Transverse colon (tissue), 4 donors: ENCODE data around the gene ANO4. TPM values are rescaled to one million over a fixed set of nuclear protein-coding genes. Genes with fewer than 3 reads are reported as not detected.

ENCODE experiments used
- DNase-seq: peaks from one replicate; pipeline ENCODE4 v3.0.0-alpha.2; 2019
- H3K27ac ChIP-seq, 4 donors: fragments of 200-600 bp; sonication (generic); 2 replicates each; pipeline ENCODE4 v1.5.1; 2016 to 2018; ENCODE audit warnings: inconsistent platforms in 4 of 4
- H3K27me3 ChIP-seq: fragments of 200-600 bp; sonication (generic); 2 replicates; pipeline ENCODE4 v1.5.1; 2017; ENCODE audit warnings: inconsistent platforms
- H3K36me3 ChIP-seq, 4 donors: fragments of 200-600 bp; sonication (generic); 2 replicates each; pipeline ENCODE4 v1.5.1; 2017 to 2019; ENCODE audit warnings: inconsistent platforms in 4 of 4
- H3K4me1 ChIP-seq, 4 donors: fragments of 200-600 bp; sonication (generic); 2 replicates each; pipeline ENCODE4 v1.5.1; 2017 to 2020; ENCODE audit warnings: inconsistent platforms in 4 of 4
- H3K4me3 ChIP-seq, 4 donors: fragments of 200-600 bp; sonication (generic); 1 replicate in 1 of 4; 2 replicates in 3 of 4; pipeline versions ENCODE4 v1.5.1 to v1.6.1; 2017 to 2019; ENCODE audit warnings: inconsistent platforms in 4 of 4
- H3K9me3 ChIP-seq, 2 donors: fragments of 200-600 bp; sonication (generic); 2 replicates each; pipeline ENCODE4 v1.5.1; 2017 to 2019; ENCODE audit warnings: inconsistent platforms in 2 of 2
- EP300 ChIP-seq: sonication (generic); formaldehyde crosslinking; IDR thresholded peaks from one replicate; pipeline ENCODE4 v1.6.1; 2017; ENCODE audit warnings: antibody characterized with exemption, low read depth
- POLR2A ChIP-seq: fragments of 450-650 bp; IDR thresholded peaks from one replicate; pipeline ENCODE4 v1.6.1; 2016; ENCODE audit warnings: antibody characterized with exemption, mild to moderate bottlenecking, moderate library complexity
- POLR2AphosphoS5 ChIP-seq, 3 donors: sonication (generic); formaldehyde crosslinking; IDR thresholded peaks; one replicate each; pipeline ENCODE4 v1.6.1; 2016; ENCODE audit warnings: antibody characterized with exemption in 3 of 3
- WGBS, 2 donors: methylation state at CpG; one replicate each; pipeline ENCODE4 v1.1.5; 2018; ENCODE audit warnings: low coverage in 1 of 2; 5-methylcytosine and 5-hydroxymethylcytosine counted together
- in situ Hi-C, 4 donors: fragments of 200-750 bp; cut with MboI; loops; one replicate each; pipeline versions ENCODE4 v1.15.0 to v1.15.1; 2017; ENCODE audit warnings: low sequenced_read_pairs in 3 of 4, low pct_ligation_motif_present in 1 of 4, low pct_unique_long_range_greater_than_20kb in 1 of 4
- intact Hi-C: fragments of 100-400 bp; cut with DNase I; formaldehyde crosslinking; loops from one replicate; pipeline ENCODE4 v1.15.1; 2023; ENCODE audit warnings: low total_unique reads
- total RNA-seq, 4 donors: library from RNA; depleted of rRNA; stranded (reverse); fragments of >200 nt; gene quantifications; one replicate each; pipeline ENCODE4 v1.1.0, GENCODE V29; 2016
- TF ChIP-seq, protein P1 (sequence below), 5 experiments: fragments of 200-600 bp in 3 of 5; fragments of 450-650 bp in 2 of 5; sonication (generic) in 3 of 5; IDR thresholded peaks; 1 replicate in 2 of 5; 2 replicates in 3 of 5; pipeline ENCODE4 v1.5.1; 2016 to 2017; ENCODE audit warnings: antibody characterized with exemption in 5 of 5, inconsistent platforms in 3 of 5, mild to moderate bottlenecking in 2 of 5, moderate library complexity in 1 of 5

ANO4 gene
- total RNA-seq, 4 donors from 2014 or later: 0.14 TPM; not detected in 3

DNA sequence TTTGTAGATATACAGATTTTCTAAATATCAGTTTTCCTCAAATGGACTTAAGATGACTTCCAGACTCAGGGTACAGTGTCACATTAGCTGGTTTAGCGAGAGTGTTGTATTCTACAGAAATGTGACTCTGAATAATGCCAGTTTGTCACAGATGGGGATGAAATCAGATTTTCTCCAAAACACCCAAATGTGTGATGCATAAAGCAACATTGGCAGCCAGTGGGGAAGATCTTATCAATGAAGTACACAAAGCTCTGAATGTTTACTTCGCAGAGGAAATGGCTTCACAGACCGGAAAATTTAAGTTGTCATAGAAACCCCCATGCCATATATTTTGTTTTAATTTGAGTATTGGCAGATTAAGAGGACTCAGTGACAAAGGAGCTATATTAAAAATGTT is 29.9 kb downstream of the ANO4 start:
- intact Hi-C loops: no loop called here
- TF ChIP-seq POLR2AphosphoS5 (IDR thresholded peaks at IDR 0.05) (no peak), EP300 (no peak), POLR2A (no peak)
- TF ChIP-seq, protein P1, sequence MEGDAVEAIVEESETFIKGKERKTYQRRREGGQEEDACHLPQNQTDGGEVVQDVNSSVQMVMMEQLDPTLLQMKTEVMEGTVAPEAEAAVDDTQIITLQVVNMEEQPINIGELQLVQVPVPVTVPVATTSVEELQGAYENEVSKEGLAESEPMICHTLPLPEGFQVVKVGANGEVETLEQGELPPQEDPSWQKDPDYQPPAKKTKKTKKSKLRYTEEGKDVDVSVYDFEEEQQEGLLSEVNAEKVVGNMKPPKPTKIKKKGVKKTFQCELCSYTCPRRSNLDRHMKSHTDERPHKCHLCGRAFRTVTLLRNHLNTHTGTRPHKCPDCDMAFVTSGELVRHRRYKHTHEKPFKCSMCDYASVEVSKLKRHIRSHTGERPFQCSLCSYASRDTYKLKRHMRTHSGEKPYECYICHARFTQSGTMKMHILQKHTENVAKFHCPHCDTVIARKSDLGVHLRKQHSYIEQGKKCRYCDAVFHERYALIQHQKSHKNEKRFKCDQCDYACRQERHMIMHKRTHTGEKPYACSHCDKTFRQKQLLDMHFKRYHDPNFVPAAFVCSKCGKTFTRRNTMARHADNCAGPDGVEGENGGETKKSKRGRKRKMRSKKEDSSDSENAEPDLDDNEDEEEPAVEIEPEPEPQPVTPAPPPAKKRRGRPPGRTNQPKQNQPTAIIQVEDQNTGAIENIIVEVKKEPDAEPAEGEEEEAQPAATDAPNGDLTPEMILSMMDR (IDR thresholded peaks at IDR 0.05): no peak
- Histone ChIP-seq H3K9me3 (no peaks in the 10 kb centered on the region), H3K36me3 (no peaks in the 10 kb centered on the region), H3K4me1 (no peaks in the 10 kb centered on the region), H3K4me3 (no peak overlapping the region), H3K27me3 (no peaks in the 10 kb centered on the region), H3K27ac (no peak overlapping the region)
- in situ Hi-C loops: no loop called here
- WGBS, 2 donors: 71 to 74% methylated on average over 3 of the region's 3 CpGs
- DNase-seq: no peak

GRCh38 chr12:100826323-100826722 is 31.7 kb downstream of the ANO4 start:
- intact Hi-C loops: no loop called here
- in situ Hi-C loops: no loop called here
- no peak for TF ChIP-seq POLR2A
- TF ChIP-seq, protein P1 (IDR thresholded peaks at IDR 0.05): no peak
- no peak for TF ChIP-seq POLR2AphosphoS5 (IDR thresholded peaks at IDR 0.05)
- TF ChIP-seq EP300: no peak

DNA sequence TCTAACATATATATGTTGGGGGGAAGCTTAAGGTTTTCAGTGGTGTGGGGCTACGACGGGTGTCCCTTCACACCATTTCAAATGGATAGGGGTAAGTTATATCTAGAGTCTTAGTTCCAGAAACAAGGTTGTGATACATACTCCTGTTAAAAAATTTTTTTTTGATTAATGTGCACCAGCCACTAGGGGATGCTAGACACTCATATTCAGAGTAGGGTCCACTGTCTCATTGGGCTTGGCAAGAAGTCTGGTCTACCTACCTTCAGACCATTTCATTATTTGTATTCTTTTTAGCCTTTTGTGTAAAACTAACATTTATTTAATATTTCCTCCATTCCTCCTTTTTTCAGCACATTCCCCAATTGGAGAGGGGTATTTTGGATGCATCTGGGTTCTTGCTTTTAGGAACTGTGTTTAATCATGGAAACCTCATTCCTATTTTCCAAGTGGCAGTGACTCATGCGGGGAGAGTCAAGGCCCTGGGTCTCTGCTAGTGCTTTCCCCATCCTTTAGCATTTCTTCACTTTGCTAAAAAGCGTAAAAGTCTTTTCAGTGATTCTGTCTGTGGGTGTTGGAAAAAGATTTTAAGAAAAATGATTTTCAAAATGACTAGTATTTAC is 33.4 kb downstream of the ANO4 start:
- H3K27ac ChIP-seq: no peak overlapping the region
- no peak overlapping the region for H3K4me3 ChIP-seq
- H3K9me3 ChIP-seq: no peaks in the 10 kb centered on the region
- no peaks in the 10 kb centered on the region for H3K4me1 ChIP-seq
- TF ChIP-seq, protein P1 (IDR thresholded peaks at IDR 0.05): peak; percentile 52 to 67 (median 61)
- no peak for TF ChIP-seq POLR2A
- no peaks in the 10 kb centered on the region for H3K36me3 ChIP-seq
- WGBS, 2 donors: 49 to 90% methylated on average over 2 to 4 of the region's 4 CpGs
- H3K27me3 ChIP-seq: no peaks in the 10 kb centered on the region
- intact Hi-C loops: no loop called here
- no peak for DNase-seq
- in situ Hi-C loops: no loop called here

More at GRCh38 chr12:100826323-100826722, 31.7 kb downstream of the ANO4 start:
- Histone ChIP-seq H3K4me3 (no peak overlapping the region), H3K36me3 (no peaks in the 10 kb centered on the region), H3K27me3 (no peaks in the 10 kb centered on the region), H3K27ac (no peak overlapping the region), H3K9me3 (no peaks in the 10 kb centered on the region), H3K4me1 (no peaks in the 10 kb centered on the region)
- peak; percentile 17 for DNase-seq
- 3 to 9% methylated on average over 4 of the region's 4 CpGs for WGBS, 2 donors

DNA sequence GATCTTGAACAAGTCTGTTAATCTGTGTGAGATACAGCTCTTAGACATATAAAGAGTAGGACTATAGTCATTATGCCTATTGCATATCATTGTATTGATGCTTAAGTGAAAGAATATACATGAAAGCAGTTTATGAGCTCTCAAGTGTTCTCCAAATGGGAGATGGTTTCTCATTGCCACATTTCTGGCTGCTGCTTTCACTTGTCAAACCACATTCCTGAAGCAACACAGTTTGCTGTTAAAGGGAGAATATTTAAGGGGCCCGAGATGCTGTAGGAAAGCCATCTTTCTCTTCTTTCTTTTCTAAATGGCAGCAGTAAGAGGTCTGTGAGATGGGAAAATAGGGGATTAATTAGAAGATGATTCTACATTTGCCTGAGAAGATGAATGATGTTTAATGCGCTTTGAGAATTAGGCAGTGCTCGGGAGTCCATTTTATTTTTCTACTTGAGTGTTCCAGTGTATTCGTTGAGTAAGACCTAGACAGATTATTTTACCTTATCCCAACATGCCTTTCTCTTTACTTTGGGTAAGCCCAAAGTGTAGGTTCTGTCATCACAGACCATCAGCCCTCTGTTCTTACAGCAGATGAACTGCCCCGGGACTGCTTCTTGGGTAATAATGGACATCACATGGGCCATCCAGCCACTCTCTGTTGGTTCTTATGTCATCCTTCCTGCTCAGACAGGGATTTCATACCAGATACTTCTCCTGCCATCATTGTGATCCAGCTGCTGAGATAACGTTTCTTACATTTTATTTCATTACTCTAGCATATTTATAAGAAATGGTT is 35.6 kb downstream of the ANO4 start:
- whole genome bisulfite sequencing, 2 donors: 83 to 86% methylated on average over 6 of the region's 6 CpGs
- no peak for DNase-seq

More for the DNA sequence above, 35.6 kb downstream of the ANO4 start:
- H3K9me3 ChIP-seq: no peaks in the 10 kb centered on the region
- no peaks in the 10 kb centered on the region for H3K4me1 ChIP-seq
- intact Hi-C loops: no loop called here
- in situ Hi-C loops: no loop called here
- no peak for TF ChIP-seq POLR2AphosphoS5 (IDR thresholded peaks at IDR 0.05)
- no peak for TF ChIP-seq POLR2A
- TF ChIP-seq, protein P1 (IDR thresholded peaks at IDR 0.05): no peak
- TF ChIP-seq EP300: no peak
- no peaks in the 10 kb centered on the region for H3K36me3 ChIP-seq
- no peaks in the 10 kb centered on the region for H3K27me3 ChIP-seq
- H3K4me3 ChIP-seq: no peak overlapping the region
- no peak overlapping the region for H3K27ac ChIP-seq
